Measurements from ENCODE around the gene MICAL2. TPM values are rescaled to one million over a fixed set of nuclear protein-coding genes. Genes with fewer than 3 reads are reported as not detected.

Gene MICAL2
- total and polyA plus RNA-seq, 10 of the 15 experiments (the other 5 are each of a cell fraction or from before 2014, with no cell fraction given) = 0.90 to 5.6 (median 2.4) TPM

- ATAC-seq = no peak
- SMC1A ChIA-PET (ENCODE audit: uncharacterized antibody, unreplicated experiment) = interaction anchor here (0.8 to 2.1 kb wide), 6 partner anchors 12 to 115 kb away, joined by 3 to 9 read pairs (median 4); no protein-coding TSS in a partner anchor
- in situ Hi-C loops (cut with MboI) (no loop called here), intact Hi-C loops (cut with micrococcal nuclease; ENCODE audit: unreplicated experiment) (no loop called here)
- Histone ChIP-seq H3K27ac (ENCODE audit: control insufficient read depth, insufficient read depth) (no peak overlapping the region), H2AFZ (ENCODE audit: control insufficient read depth, low read depth, low read length) (no peak overlapping the region), H3K9ac (ENCODE audit: control insufficient read depth, insufficient read depth, low read length) (no peak overlapping the region), H3K4me2 (ENCODE audit: control insufficient read depth, insufficient read depth) (no peak overlapping the region), H3K4me1 (ENCODE audit: control insufficient read depth, insufficient read depth, low read length) (no peaks in the 10 kb centered on the region), H4K20me1 (ENCODE audit: control insufficient read depth, insufficient read depth) (no peaks in the 10 kb centered on the region), H3K9me3 (replicated peaks; ENCODE audit: control insufficient read depth, insufficient read depth, low read length) (no peaks in the 10 kb centered on the region), H3K79me2 (ENCODE audit: control insufficient read depth, insufficient read depth, low read length) (no peaks in the 10 kb centered on the region), H3K27me3 (replicated peaks in 1 of 2; ENCODE audit: control insufficient read depth in 2 of 2, insufficient read depth in 2 of 2, low read length in 1 of 2) (no peaks in the 10 kb centered on the region), H3K4me3 (no peak overlapping the region), H3K36me3 (ENCODE audit: control insufficient read depth in 2 of 2, insufficient read depth in 2 of 2, low read length in 1 of 2) (no peaks in the 10 kb centered on the region)
- no peak for DNase-seq (ENCODE audit: low read depth, low spot score)
- 47% methylated on average over 5 of the region's 5 CpGs for WGBS (ENCODE audit: insufficient coverage, insufficient replicate concordance, low lambda C conversion rate, missing lambda C conversion rate)
- FAIRE-seq = no peak
- BruUV-seq (replicated peaks) = no TSS peak
- RAD21 ChIA-PET (ENCODE audit: unreplicated experiment) = interaction anchor here (3.2 kb wide), 1 partner anchor 33 kb away, joined by 10 read pairs; no protein-coding TSS in a partner anchor
- POLR2A ChIA-PET = no interaction called here
- CTCF ChIA-PET = interaction anchor here (5.9 kb wide), 1 partner anchor 69 kb away, joined by 47 read pairs; no protein-coding TSS in a partner anchor
- TF ChIP-seq CREB1 (IDR thresholded peaks at IDR 0.05; ENCODE audit: low read depth) = no peak
- no peak for TF ChIP-seq SRF (IDR thresholded peaks at IDR 0.05; ENCODE audit: low read depth in 2 of 2, low read length in 2 of 2)
- no peak for TF ChIP-seq USF2 (IDR thresholded peaks at IDR 0.05; ENCODE audit: borderline replicate concordance, low read depth, low read length)
- no peak for TF ChIP-seq NR2C1 (IDR thresholded peaks at IDR 0.05)
- no peak for TF ChIP-seq HSF1 (IDR thresholded peaks at IDR 0.05; ENCODE audit: low read depth, low read length)
- no peak for TF ChIP-seq JUNB (IDR thresholded peaks at IDR 0.05)
- no peak for TF ChIP-seq POLR2A (IDR thresholded peaks at IDR 0.05; ENCODE audit: low read depth, low read length)
- TF ChIP-seq IKZF2 (IDR thresholded peaks at IDR 0.05) = no peak
- no peak for TF ChIP-seq JUND (IDR thresholded peaks at IDR 0.05; ENCODE audit: low read depth, low read length)
- TF ChIP-seq BRCA1 (IDR thresholded peaks at IDR 0.05; ENCODE audit: low read depth, low read length) = no peak
- no peak for TF ChIP-seq PAX8 (IDR thresholded peaks at IDR 0.05)
- TF ChIP-seq GATAD2B (conservative IDR thresholded peaks at IDR 0.05; ENCODE audit: low read depth) = no peak
- TF ChIP-seq NFYB (IDR thresholded peaks at IDR 0.05; ENCODE audit: insufficient read depth, low read depth, low read length) = no peak
- no peak for TF ChIP-seq EZH2 (IDR thresholded peaks at IDR 0.05; ENCODE audit: borderline replicate concordance, control insufficient read depth, low read depth, low read length)
- no peak for TF ChIP-seq PRDM15 (CRISPR knock-in tag; IDR thresholded peaks at IDR 0.05)
- TF ChIP-seq PBX3 (IDR thresholded peaks at IDR 0.05; ENCODE audit: insufficient replicate concordance, low read depth, low read length) = no peak
- no peak for TF ChIP-seq TCF7 (IDR thresholded peaks at IDR 0.05; ENCODE audit: borderline replicate concordance)
- no peak for TF ChIP-seq NFXL1 (IDR thresholded peaks at IDR 0.05; ENCODE audit: borderline replicate concordance)
Measured at GRCh38 chr11:12166299-12167060, 56.1 kb downstream of the MICAL2 start.
